Measurements from ENCODE around the gene PRTFDC1. TPM values are rescaled to one million over a fixed set of nuclear protein-coding genes. Genes with fewer than 3 reads are reported as not detected.
A peak's percentile ranks its signal among the peaks of the same experiment; 100 is the strongest.

The PRTFDC1 gene
- total and polyA plus RNA-seq, 2 experiments from 2014 or later: 16.0 to 22.0 TPM

GRCh38 chr10:24899571-24899970 lies 52.8 kb downstream of the PRTFDC1 start:
- TF ChIP-seq EZH2 (IDR thresholded peaks at IDR 0.05; ENCODE audit: insufficient read depth, poor library complexity, severe bottlenecking) (no peak), EZH2phosphoT487 (IDR thresholded peaks at IDR 0.05; ENCODE audit: insufficient read depth, low read depth) (no peak)
- H3K9me2 ChIP-seq (ENCODE audit: insufficient read depth): no peaks in the 10 kb centered on the region
- no peak for DNase-seq
- no peak overlapping the region for H3K27ac ChIP-seq
- in situ Hi-C loops (cut with MboI): no loop called here
- H3K9me3 ChIP-seq (ENCODE audit: low read depth): no peaks in the 10 kb centered on the region
- 92 to 96% methylated on average over 2 of the region's 2 CpGs for WGBS, 2 experiments (ENCODE audit: low coverage in 1 of 2, low lambda C conversion rate in 2 of 2, missing lambda C conversion rate in 2 of 2)
- H4K20me1 ChIP-seq (ENCODE audit: insufficient read depth): no peaks in the 10 kb centered on the region
- no peak overlapping the region for H3K9ac ChIP-seq
- H3K79me2 ChIP-seq (ENCODE audit: insufficient read depth): no peaks in the 10 kb centered on the region
- H3K4me3 ChIP-seq: no peak overlapping the region
- peaks cover 34% of the 10 kb centered on the region for H3K4me1 ChIP-seq (ENCODE audit: insufficient read depth)
- no peaks in the 10 kb centered on the region for H3K36me3 ChIP-seq (ENCODE audit: low read depth)
- no peaks in the 10 kb centered on the region for H3K27me3 ChIP-seq (replicated peaks; ENCODE audit: insufficient read depth)
- H2AFZ ChIP-seq: no peak overlapping the region
- peaks cover 30% of the 10 kb centered on the region for H3F3A ChIP-seq (ENCODE audit: insufficient read depth)
- H3K4me2 ChIP-seq (ENCODE audit: unreplicated experiment): no peak overlapping the region

GRCh38 chr10:24898501-24898900 lies 53.9 kb downstream of the PRTFDC1 start:
- Histone ChIP-seq H3K9me3 (ENCODE audit: low read depth) (no peaks in the 10 kb centered on the region), H3F3A (ENCODE audit: insufficient read depth) (peaks cover 30% of the 10 kb centered on the region), H3K27ac (no peak overlapping the region), H3K9me2 (ENCODE audit: insufficient read depth) (no peaks in the 10 kb centered on the region), H3K79me2 (ENCODE audit: insufficient read depth) (no peaks in the 10 kb centered on the region), H2AFZ (no peak overlapping the region), H3K27me3 (replicated peaks; ENCODE audit: insufficient read depth) (no peaks in the 10 kb centered on the region), H4K20me1 (ENCODE audit: insufficient read depth) (no peaks in the 10 kb centered on the region), H3K36me3 (ENCODE audit: low read depth) (no peaks in the 10 kb centered on the region), H3K4me2 (ENCODE audit: unreplicated experiment) (no peak overlapping the region), H3K4me3 (no peak overlapping the region), H3K9ac (no peak overlapping the region), H3K4me1 (ENCODE audit: insufficient read depth) (peaks cover 42% of the 10 kb centered on the region)
- WGBS, 2 experiments (ENCODE audit: low coverage in 1 of 2, low lambda C conversion rate in 2 of 2, missing lambda C conversion rate in 2 of 2): 85 to 97% methylated on average over 2 of the region's 2 CpGs
- in situ Hi-C loops (cut with MboI): no loop called here
- TF ChIP-seq EZH2phosphoT487 (IDR thresholded peaks at IDR 0.05; ENCODE audit: insufficient read depth, low read depth) (no peak), EZH2 (IDR thresholded peaks at IDR 0.05; ENCODE audit: insufficient read depth, poor library complexity, severe bottlenecking) (no peak)
- no peak for DNase-seq

- Histone ChIP-seq H3K27me3 (replicated peaks; ENCODE audit: insufficient read depth) (no peaks in the 10 kb centered on the region), H3K9me2 (ENCODE audit: insufficient read depth) (no peaks in the 10 kb centered on the region), H3K9me3 (ENCODE audit: low read depth) (no peaks in the 10 kb centered on the region), H3K27ac (no peak overlapping the region), H2AFZ (no peak overlapping the region), H3K4me1 (ENCODE audit: insufficient read depth) (peaks cover 37% of the 10 kb centered on the region), H3K4me2 (ENCODE audit: unreplicated experiment) (no peak overlapping the region), H3K79me2 (ENCODE audit: insufficient read depth) (no peaks in the 10 kb centered on the region), H3F3A (ENCODE audit: insufficient read depth) (peaks cover 22% of the 10 kb centered on the region), H3K9ac (no peak overlapping the region), H3K4me3 (no peak overlapping the region), H3K36me3 (ENCODE audit: low read depth) (no peaks in the 10 kb centered on the region), H4K20me1 (ENCODE audit: insufficient read depth) (no peaks in the 10 kb centered on the region)
- in situ Hi-C loops (cut with MboI): no loop called here
- 41 to 45% methylated on average over 4 of the region's 4 CpGs for WGBS, 2 experiments (ENCODE audit: low coverage in 1 of 2, low lambda C conversion rate in 2 of 2, missing lambda C conversion rate in 2 of 2)
- TF ChIP-seq EZH2 (IDR thresholded peaks at IDR 0.05; ENCODE audit: insufficient read depth, poor library complexity, severe bottlenecking) (no peak), EZH2phosphoT487 (IDR thresholded peaks at IDR 0.05; ENCODE audit: insufficient read depth, low read depth) (no peak)
- DNase-seq: peak; percentile 62
Observed at GRCh38 chr10:24897326-24897926, 55.0 kb downstream of the PRTFDC1 start.

- H4K20me1 ChIP-seq (ENCODE audit: insufficient read depth): no peaks in the 10 kb centered on the region
- no peak overlapping the region for H3K4me2 ChIP-seq (ENCODE audit: unreplicated experiment)
- TF ChIP-seq EZH2 (IDR thresholded peaks at IDR 0.05; ENCODE audit: insufficient read depth, poor library complexity, severe bottlenecking): no peak
- no peak for TF ChIP-seq EZH2phosphoT487 (IDR thresholded peaks at IDR 0.05; ENCODE audit: insufficient read depth, low read depth)
- no peaks in the 10 kb centered on the region for H3K79me2 ChIP-seq (ENCODE audit: insufficient read depth)
- no peak overlapping the region for H2AFZ ChIP-seq
- H3K9me2 ChIP-seq (ENCODE audit: insufficient read depth): no peaks in the 10 kb centered on the region
- H3K27me3 ChIP-seq (replicated peaks; ENCODE audit: insufficient read depth): no peaks in the 10 kb centered on the region
- no peaks in the 10 kb centered on the region; the same call in 1 of the 2 replicates for H3F3A ChIP-seq (ENCODE audit: insufficient read depth)
- no peaks in the 10 kb centered on the region for H3K36me3 ChIP-seq (ENCODE audit: low read depth)
- no peak overlapping the region for H3K27ac ChIP-seq
- in situ Hi-C loops (cut with MboI): no loop called here
- WGBS, 2 experiments (ENCODE audit: low coverage in 1 of 2, low lambda C conversion rate in 2 of 2, missing lambda C conversion rate in 2 of 2): 83 to 88% methylated on average over 8 of the region's 8 CpGs
- no peaks in the 10 kb centered on the region for H3K9me3 ChIP-seq (ENCODE audit: low read depth)
- no peak overlapping the region for H3K4me3 ChIP-seq
- DNase-seq: no peak
- no peak overlapping the region for H3K9ac ChIP-seq
- H3K4me1 ChIP-seq (ENCODE audit: insufficient read depth): peaks cover 35% of the 10 kb centered on the region
Observed at GRCh38 chr10:24894728-24895127, 57.7 kb downstream of the PRTFDC1 start.
